SK-N-DZ (cell line): ENCODE results near the gene CSRNP2.
"Not testable (repeated sequence)": the region's sequence is repeated elsewhere in the genome, so short reads cannot be mapped to it uniquely, and the experiment has no call there.

Experiments
- DNase-seq: peaks from one replicate; pipeline ENCODE4 v3.0.0-alpha.2; 2015; ENCODE audit warnings: low spot score

Gene CSRNP2

GRCh38 chr12:51078346-51078745 is 5.0 kb downstream of the CSRNP2 start:
- DNase-seq = not testable (repeated sequence)

- peak; percentile 14 for DNase-seq
Measured at GRCh38 chr12:51077930-51078329, 5.5 kb downstream of the CSRNP2 start.

DNA sequence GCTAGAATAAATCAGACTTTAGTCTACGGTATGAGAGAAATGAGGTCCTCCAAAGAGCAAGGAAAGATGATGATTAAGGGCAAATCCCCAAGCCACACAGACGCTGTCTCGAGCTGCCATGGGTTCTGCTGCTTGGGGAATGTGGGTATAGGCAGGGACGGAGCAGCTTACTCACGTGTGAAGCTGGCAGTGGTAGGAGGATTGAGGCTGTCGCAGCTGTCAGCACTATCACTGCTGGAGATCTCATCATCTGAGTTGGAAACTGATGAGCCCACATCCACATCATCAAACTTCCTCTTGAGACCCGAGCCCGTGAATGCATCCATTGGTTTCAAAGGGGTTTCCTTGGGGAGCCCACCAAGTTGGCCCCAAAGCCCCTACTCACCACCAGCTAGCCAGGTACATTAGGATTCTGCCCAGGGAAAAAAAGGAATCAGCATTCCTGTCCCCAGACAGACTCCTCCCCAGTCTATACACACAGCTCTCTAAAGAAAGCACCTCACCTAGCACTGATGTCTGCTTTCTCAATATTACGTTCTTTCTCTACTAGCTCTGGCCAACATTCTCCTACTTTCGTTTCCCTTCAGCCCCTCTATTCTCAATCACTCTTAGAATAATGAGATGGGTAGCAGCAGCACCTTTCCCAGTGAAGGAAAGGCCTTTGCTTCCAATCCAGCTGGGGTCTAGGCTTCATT is 7.0 kb downstream of the CSRNP2 start:
- no peak for DNase-seq

DNA sequence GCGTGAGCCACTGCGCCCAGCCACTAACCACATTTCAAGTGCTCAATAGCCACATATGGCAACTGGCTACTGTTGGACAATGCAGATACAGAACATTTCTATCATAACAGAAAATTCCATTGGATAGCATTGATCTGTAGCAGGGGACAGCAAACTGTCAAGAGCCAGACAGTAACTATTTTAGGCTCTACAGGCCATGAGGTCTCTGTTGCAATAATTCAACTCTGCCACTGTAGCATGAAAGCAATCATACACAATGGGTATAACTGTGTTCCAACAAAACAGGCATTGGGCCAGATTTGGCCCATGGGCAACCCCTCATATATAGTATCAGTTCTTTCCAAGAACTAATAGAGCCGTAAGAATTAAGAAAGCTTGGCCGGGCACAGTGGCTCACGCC is 8.0 kb downstream of the CSRNP2 start:
- no peak for DNase-seq

DNA sequence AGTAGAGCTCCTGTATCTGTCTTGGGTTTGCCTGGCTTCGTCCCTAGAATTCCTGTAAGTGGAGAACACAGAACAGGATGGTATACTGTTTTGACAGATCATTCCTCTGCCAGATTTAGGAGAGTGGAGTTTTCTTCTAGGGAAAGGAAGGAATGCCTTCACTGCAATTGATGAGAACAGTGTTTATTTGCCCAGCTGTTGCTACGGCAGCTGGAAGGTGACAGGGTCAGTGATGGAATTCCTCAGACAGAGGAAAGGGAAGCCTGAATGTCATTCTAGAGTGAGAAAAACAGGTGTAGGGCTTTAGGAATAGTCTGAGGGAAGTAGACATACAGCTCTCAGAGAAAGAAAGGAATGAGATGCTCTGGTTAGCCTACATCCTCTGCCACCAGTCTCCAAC is 11.7 kb downstream of the CSRNP2 start:
- DNase-seq = no peak

- DNase-seq = no peak
Measured at GRCh38 chr12:51070004-51070403, 13.4 kb downstream of the CSRNP2 start.

DNA sequence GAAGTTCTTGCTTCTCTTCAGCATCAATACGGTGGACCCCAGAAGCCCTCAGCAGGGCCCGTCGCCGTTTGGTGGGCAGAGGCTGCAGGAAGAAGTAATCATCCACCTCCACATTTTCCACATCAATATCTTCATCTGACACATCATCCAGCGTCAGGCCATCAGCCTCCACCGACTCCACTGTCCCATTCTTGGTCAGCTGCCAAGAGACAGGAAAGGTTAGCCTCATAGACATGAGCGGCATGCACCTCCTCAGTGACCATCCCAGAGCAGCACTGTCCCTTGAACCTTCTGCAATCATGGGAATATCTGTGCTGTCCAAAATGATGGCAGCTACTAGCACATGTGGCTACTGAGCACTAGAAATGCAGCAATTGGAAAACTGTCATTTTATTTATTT is 15.6 kb downstream of the CSRNP2 start:
- no peak for DNase-seq

- no peak for DNase-seq
Measured at GRCh38 chr12:51067229-51067628, 16.2 kb downstream of the CSRNP2 start.

DNA sequence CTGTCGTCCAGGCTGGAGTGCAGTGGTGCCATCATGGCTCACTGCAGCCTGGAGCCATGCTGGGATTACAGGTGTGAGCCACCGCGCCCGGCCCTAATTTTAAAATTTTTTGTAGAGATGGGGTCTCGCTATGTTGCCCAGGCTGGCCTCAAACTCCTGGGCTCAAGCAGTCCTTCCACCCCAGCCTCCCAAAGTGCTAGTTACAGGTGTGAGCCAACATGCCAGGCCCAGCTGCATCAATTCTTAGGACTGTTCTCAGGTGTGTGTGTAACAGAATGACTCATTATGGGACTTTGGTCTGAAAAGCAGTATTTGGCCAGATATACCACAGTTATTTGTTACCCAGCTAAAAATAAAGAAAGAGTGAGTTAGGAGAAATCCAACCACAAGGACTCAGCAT is 17.9 kb downstream of the CSRNP2 start:
- no peak for DNase-seq

- DNase-seq = no peak
Measured at GRCh38 chr12:51062631-51063397, 20.6 kb downstream of the CSRNP2 start.

- no peak for DNase-seq
Measured at GRCh38 chr12:51059086-51059485, 24.3 kb downstream of the CSRNP2 start.

GRCh38 chr12:51056242-51056641 is 27.2 kb downstream of the CSRNP2 start:
- no peak for DNase-seq

GRCh38 chr12:51055060-51055459 is 28.3 kb downstream of the CSRNP2 start:
- DNase-seq = no peak

DNA sequence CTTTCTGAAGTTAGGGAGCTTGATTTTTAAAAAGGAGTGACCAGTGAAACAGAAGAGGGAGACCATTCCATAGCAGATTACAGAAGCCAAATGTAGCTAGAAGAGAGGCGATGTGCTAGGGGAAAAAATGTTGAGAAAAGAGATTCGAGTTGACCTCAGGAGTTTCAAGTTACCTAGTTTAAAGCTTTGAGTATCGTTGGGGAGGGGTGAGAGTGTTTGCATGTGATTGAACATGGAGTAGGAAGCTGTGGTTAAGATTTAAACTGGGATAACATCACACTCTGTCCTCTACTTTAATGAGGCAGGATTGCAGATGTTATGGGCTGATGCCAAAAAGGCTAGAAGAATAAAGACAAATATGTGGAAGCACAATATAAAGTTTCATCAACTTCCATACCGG is 31.6 kb downstream of the CSRNP2 start:
- no peak for DNase-seq

DNA sequence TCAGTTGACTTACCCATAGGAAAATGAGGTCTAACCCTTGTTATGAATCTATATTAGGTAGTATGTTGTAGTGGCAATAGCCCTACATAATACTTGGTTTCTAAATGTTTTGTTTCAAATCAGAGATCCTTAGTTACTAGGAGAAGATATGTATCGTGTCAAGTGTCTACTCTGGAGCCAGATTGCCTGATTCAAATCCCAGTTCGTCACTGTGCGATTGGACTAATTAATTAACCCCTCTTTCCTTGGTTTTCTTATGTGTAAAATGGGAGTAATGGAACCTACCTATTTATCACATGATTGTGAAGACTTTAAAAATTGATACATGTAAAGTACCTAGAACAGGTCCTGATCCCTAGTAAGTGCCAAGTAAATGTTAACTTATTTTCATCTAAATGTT is 33.9 kb downstream of the CSRNP2 start:
- no peak for DNase-seq

DNA sequence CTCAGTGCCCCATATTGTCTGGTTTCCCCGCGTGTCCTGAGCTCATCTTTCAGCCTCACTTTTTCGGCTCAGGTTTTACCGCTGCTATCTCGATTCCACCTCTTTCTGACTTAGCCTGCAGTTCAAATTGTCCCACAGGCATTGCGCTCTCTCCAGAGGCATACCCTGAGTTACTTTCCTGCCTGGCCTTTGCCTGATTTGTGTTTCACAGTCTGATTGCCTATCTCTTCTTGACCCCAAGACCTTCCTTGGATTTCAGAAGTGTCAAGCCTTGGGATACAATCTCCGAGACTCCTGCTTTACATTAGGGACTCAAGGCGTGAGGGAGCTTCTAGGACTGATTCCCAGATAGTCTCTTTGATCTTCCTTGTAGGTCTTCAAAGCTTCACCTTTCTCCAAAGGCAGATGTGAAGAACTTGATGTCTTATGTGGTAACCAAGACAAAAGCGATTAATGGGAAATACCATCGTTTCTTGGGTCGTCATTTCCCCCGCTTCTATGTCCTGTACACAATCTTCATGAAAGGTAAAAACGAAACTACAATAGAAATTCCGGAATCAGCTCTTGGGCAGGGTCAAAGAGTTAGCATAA is 34.6 kb downstream of the CSRNP2 start:
- peak; percentile 19 for DNase-seq

DNA sequence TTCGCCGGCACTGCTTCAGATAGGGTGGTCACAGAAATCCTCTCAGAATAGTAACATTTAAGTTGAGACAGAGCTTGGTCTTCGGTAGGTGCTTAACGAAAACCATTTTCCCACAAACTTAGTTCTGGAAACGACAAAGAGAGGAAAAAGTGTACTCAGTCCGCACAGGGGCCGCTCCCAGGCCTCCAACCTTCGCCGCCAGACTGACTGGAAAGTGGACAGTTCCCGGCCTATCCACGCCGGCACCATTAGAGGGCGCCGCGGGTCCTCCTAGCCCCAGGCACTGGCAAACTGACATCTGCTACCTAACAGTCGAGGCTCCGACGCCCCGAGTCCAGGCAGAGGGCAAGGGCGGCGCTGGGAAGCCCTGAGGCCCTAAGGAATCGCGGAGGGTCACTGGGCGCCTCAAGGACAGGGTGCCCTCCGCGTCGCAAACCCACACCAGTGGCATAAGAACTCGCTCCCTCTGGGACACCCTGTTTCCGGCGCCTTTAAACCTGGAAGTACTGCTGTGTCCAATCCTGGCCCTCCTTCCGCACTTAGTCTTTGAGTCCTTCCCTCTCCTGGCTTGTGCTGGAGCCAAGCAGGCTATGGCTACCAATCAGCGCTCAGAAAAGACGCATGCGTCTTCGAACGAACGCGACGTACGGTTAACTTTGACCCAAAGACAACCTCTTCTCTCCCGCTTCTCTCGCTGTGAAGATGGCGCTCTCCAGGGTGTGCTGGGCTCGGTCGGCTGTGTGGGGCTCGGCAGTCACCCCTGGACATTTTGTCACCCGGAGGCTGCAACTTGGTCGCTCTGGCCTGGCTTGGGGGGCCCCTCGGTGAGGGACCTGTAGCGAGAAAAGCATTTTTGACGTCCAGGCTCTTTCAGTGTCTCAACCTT is 35.5 kb downstream of the CSRNP2 start, which contains the start of gene LETMD1:
LETMD1 (plus strand) TSS at position 673 of the 886 bp plus-strand sequence; CDS start at position 703, 30 bp downstream.
- peak; percentile 99 for DNase-seq

DNA sequence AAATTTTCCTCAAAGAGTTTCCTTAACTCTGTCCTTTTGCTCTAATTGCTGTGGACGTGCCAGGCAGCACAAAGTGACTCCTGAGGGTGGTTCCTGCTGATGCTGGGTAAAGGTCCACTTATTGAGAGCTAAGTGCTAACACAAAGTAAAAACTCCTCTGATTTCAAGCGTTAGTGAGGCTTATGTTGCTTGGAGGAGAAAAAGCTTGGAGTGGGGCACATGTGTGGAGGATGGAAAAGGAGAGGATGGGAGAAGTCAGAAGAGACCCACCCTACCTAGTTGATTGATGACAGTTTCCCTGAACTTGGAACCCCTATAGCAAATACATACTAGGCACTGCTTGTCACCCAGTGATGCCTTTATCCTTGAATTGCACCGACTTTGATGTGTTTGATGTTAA is 47.1 kb downstream of the CSRNP2 start:
- no peak for DNase-seq

GRCh38 chr12:51033457-51034089 is 49.8 kb downstream of the CSRNP2 start:
- DNase-seq = no peak

- no peak for DNase-seq
Measured at GRCh38 chr12:51033048-51033447, 50.3 kb downstream of the CSRNP2 start.

- no peak for DNase-seq
Measured at GRCh38 chr12:51028813-51029150, 54.6 kb downstream of the CSRNP2 start.
